ENCODE measurements around the gene DAPK2. TPM values are rescaled to one million over a fixed set of nuclear protein-coding genes. Genes with fewer than 3 reads are reported as not detected.

Gene DAPK2
- total and polyA plus RNA-seq, 2 donors from 2014 or later = 3.0 to 3.8 TPM

DNA sequence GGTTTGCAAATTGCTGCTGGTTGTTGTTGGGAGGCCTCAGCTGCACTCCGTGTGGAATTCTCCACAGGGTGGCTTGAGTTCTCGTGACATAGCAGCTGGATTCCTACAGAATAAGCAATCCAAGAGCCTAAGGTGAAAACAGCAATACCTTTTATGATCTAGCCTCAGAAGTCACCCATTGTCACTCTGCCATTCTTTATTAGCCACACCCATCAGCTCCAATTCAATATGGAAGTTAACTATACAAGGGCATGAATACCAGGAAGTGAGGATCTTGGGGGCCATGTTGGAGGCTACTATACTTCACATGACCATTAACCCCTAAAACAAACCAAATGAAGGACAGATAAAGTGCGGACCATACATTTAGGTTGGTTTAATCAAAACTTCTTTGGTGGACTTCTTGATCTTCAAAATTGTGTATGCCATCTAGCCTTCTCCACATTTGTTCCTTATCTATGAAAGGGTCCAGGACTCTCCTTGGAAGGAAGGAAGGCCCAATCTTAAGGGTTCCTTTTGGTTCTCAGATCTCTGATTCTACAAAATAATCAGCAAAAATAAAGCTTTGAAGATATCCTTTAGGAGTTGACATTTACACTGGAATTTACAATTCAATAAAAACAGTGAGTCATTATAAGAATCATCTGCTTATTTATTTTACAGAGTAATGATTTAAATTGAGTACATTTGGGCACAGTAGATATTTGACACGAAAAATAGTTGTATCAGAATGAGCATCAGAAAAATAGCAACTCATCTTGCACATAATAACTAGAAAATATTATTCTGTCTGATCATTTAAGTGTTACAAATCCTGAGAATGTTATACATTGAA, 25.9 kb upstream of the DAPK2 start:
- no peak for DNase-seq
- Histone ChIP-seq H3K9ac (ENCODE audit: low read length in 3 of 3) (no peak overlapping the region), H3K4me1 (ENCODE audit: control insufficient read depth in 2 of 3, insufficient read depth in 2 of 3, low read depth in 1 of 3, low read length in 3 of 3) (peaks cover 0 to 25% (median 7%) of the 10 kb centered on the region in 3 donors), H3K27me3 (ENCODE audit: control insufficient read depth, insufficient read depth, low read length) (no peaks in the 10 kb centered on the region), H3K36me3 (ENCODE audit: control insufficient read depth in 2 of 3, insufficient read depth in 3 of 3, low read length in 3 of 3) (peaks cover 0 to 3% (median 0%) of the 10 kb centered on the region in 3 donors), H3K4me3 (ENCODE audit: low read length in 3 of 3) (no peak overlapping the region), H3K9me3 (ENCODE audit: control insufficient read depth in 2 of 3, insufficient read depth in 1 of 3, low read length in 3 of 3) (no peaks in the 10 kb centered on the region), H3K27ac (ENCODE audit: low read depth in 2 of 2, low read length in 2 of 2) (peak overlapping the region; percentile 72 to 74)
- intact Hi-C loops (cut with DNase I) = no loop called here
- TF ChIP-seq, protein P1, sequence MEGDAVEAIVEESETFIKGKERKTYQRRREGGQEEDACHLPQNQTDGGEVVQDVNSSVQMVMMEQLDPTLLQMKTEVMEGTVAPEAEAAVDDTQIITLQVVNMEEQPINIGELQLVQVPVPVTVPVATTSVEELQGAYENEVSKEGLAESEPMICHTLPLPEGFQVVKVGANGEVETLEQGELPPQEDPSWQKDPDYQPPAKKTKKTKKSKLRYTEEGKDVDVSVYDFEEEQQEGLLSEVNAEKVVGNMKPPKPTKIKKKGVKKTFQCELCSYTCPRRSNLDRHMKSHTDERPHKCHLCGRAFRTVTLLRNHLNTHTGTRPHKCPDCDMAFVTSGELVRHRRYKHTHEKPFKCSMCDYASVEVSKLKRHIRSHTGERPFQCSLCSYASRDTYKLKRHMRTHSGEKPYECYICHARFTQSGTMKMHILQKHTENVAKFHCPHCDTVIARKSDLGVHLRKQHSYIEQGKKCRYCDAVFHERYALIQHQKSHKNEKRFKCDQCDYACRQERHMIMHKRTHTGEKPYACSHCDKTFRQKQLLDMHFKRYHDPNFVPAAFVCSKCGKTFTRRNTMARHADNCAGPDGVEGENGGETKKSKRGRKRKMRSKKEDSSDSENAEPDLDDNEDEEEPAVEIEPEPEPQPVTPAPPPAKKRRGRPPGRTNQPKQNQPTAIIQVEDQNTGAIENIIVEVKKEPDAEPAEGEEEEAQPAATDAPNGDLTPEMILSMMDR (IDR thresholded peaks at IDR 0.05; ENCODE audit: borderline replicate concordance, extremely low read depth, insufficient read depth) = no peak
- FAIRE-seq = no peak

DNA sequence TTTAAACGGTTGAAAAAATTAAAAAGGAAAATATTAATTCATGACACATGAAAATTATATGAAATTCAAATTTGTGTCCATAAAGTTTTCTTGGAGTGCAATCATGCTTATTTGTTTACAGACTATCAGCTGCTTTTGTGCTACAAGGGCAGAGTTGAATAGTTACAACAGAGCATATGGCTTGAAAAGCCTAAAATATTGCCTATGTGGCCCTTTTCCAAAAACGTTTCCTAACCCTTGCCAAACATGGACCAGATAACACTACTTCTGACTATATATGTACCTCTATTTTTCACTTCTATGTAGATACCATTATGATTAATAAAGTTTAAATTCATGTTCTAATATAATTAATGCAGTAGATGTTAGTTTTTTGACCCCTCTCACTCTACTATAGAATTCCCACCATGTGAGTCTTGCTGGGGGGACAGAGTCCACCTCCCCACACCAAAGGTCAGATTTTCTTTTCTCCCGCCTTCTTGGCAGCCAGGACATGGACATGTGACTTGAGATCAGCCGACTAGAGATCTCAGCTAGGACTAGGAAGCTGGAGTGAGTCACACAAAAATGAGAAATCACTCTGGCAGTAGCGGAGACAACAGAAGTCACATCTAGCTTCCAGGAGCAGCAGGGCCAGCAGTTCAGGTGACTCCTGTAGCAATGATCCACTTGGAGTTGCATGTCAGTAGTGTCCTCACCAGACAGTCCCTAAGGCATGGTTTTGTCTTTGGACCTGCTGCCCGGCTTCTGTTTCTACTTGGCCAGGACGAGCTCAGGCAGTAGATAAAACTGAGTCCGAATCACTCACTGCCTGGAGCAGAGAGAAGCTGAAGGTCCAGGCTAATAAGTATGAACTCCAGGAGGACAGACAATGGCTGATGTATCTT, 24.9 kb upstream of the DAPK2 start:
- peaks cover 0 to 3% (median 0%) of the 10 kb centered on the region in 3 donors for H3K36me3 ChIP-seq (ENCODE audit: control insufficient read depth in 2 of 3, insufficient read depth in 3 of 3, low read length in 3 of 3)
- H3K4me3 ChIP-seq (ENCODE audit: low read length in 3 of 3) = no peak overlapping the region
- H3K9ac ChIP-seq (ENCODE audit: low read length in 3 of 3) = no peak overlapping the region
- H3K4me1 ChIP-seq (ENCODE audit: control insufficient read depth in 2 of 3, insufficient read depth in 2 of 3, low read depth in 1 of 3, low read length in 3 of 3) = peaks cover 0 to 25% (median 7%) of the 10 kb centered on the region in 3 donors
- H3K27me3 ChIP-seq (ENCODE audit: control insufficient read depth, insufficient read depth, low read length) = no peaks in the 10 kb centered on the region
- TF ChIP-seq, protein P1 (IDR thresholded peaks at IDR 0.05; ENCODE audit: borderline replicate concordance, extremely low read depth, insufficient read depth) = no peak
- H3K27ac ChIP-seq (ENCODE audit: low read depth in 2 of 2, low read length in 2 of 2) = peak overlapping the region; percentile 72 to 74
- FAIRE-seq = peak; percentile 60
- H3K9me3 ChIP-seq (ENCODE audit: control insufficient read depth in 2 of 3, insufficient read depth in 1 of 3, low read length in 3 of 3) = no peaks in the 10 kb centered on the region
- DNase-seq = peak in 4 of 5 donors; percentile 14 to 62 (median 44)
- intact Hi-C loops (cut with DNase I) = no loop called here

GRCh38 chr15:64070106-64070505, 23.8 kb upstream of the DAPK2 start:
- Histone ChIP-seq H3K4me1 (ENCODE audit: control insufficient read depth in 2 of 3, insufficient read depth in 2 of 3, low read depth in 1 of 3, low read length in 3 of 3) (peaks cover 0 to 25% (median 7%) of the 10 kb centered on the region in 3 donors), H3K9ac (ENCODE audit: low read length in 3 of 3) (no peak overlapping the region), H3K4me3 (ENCODE audit: low read length in 3 of 3) (no peak overlapping the region), H3K9me3 (ENCODE audit: control insufficient read depth in 2 of 3, insufficient read depth in 1 of 3, low read length in 3 of 3) (no peaks in the 10 kb centered on the region), H3K36me3 (ENCODE audit: control insufficient read depth in 2 of 3, insufficient read depth in 3 of 3, low read length in 3 of 3) (peaks cover 0 to 3% (median 0%) of the 10 kb centered on the region in 3 donors), H3K27ac (ENCODE audit: low read depth in 2 of 2, low read length in 2 of 2) (no peak overlapping the region), H3K27me3 (ENCODE audit: control insufficient read depth, insufficient read depth, low read length) (no peaks in the 10 kb centered on the region)
- FAIRE-seq (no peak), DNase-seq (no peak)
- TF ChIP-seq, protein P1 (IDR thresholded peaks at IDR 0.05; ENCODE audit: borderline replicate concordance, extremely low read depth, insufficient read depth) = no peak
- intact Hi-C loops (cut with DNase I) = no loop called here

All from kidney (tissue), 14 donors.